Bone marrow (tissue), 2 donors: ENCODE measurements around the gene AKAP6.
"Not testable (repeated sequence)": the region's sequence is repeated elsewhere in the genome, so short reads cannot be mapped to it uniquely, and the experiment has no call there.

Experiments
- DNase-seq, 2 donors: peaks; one replicate each; lab custom pipeline; 2025; lab: John Stamatoyannopoulos, UW

Gene AKAP6

GRCh38 chr14:32443890-32444661 lies 115.0 kb downstream of the AKAP6 start:
- no peak for DNase-seq

GRCh38 chr14:32447371-32447770 lies 118.3 kb downstream of the AKAP6 start:
- DNase-seq = no peak

- DNase-seq = no peak
These were observed 120.5 kb downstream of the AKAP6 start for GRCh38 chr14:32449648-32450047.

DNA sequence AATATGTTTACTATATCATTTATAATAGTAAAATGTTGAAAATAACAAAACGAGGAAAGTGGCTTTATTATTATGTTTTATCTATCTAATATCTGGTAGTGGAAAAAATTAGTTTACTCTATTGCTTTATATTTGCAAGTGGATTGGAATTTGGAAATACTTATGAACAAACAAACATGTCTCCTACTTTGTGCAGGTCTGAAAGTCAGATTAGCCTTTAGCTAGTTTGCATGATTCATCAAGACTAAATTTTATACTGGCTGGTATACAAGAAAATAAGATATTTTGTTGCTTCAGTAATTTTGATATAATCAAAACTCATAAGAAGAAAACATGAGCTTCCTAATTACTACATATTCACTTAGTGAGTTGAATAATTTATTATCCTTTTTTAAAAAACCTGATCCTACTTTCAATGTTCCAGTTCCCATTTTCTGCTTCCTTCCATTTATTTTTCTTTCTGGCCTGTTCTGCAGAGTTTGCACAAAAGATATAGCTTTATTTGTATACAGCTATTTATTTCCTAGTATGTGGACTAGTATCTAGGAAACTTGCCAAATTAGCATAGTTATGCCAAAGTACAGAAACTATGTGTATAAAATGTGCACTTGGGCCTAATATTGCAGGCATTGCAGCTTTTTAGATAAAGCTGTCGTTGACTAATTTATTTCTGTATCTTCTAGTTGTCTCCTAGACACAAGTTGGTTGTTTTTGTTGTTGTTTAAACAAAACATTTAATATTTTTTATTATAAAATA lies 122.0 kb downstream of the AKAP6 start:
- no peak for DNase-seq

DNA sequence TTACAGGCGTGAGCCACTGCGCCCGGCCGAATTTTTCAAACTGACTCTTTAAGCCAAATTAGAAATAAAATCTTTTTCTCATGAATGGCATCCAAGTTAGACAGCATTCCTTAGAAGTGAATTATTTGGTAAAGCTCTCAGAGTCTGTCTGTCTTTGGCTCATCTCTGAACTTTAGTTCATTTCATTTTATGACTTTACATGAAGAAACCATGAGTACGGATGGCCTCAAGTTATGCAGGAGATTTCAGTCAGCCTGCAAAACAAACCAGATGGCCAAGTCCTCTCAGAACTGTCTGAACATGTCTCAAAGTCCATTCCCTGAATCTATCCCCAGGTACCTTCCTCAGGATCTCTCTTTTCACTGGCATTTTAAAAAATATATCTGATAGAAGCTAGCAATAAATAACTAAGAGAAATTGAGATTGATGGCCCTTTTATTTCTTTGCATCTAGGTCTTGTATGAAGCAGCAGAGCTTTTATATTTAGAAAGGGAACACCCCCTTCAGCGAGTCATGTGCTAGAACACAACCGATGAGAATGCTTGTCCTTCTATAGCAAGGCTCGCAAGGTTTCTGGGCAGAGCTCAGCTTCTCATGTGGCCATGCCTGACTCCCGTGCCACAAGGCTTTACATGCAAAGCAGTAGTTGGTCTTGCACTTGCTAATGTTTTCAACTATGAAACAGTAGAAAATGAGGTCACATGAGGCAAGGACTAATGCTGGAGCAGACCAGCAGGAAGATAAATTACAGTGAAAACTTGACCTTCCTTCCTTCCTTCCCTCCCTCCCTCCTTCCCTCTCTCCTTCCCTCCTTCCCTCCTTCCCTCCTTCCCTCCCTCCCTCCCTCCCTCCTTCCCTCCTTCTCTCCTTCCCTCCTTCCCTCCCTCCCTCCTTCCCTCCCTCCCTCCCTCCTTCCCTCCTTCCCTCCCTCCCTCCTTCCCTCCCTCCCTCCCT lies 125.0 kb downstream of the AKAP6 start:
- DNase-seq = no peak

DNA sequence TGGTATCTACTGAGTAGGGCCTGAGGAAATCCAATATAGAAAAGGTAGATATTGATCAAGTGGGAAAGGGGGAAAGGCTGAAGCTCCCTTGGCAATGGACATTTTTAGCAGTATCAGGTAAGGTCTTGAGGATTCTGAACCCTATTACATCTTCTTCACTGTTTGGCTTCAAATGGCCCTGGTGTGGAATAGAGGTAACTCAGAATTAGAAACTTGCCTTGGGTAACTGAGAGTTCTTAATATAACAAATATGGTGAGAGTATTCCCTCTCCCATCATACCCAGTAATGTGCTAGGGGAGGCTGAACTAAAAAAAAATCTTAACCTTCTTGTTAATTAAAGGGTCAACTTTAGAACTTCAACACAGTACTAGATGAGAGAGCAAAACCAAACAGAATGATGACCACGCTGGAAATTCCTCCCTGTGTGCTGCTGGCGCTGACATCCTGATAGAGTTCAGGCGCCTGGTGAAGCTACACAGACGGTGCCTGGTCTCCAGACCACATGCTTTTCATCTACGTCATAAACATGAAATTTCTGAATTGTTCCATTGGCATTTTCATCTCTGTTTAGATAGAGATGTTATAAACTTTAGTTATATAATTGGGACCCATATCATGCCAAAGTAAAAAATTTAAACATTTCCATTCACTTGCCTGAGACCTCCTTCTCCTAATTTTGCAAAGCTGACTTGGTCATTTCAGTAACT lies 128.3 kb downstream of the AKAP6 start:
- DNase-seq = no peak

- DNase-seq = no peak
These were observed 129.6 kb downstream of the AKAP6 start for GRCh38 chr14:32458720-32459119.

DNA sequence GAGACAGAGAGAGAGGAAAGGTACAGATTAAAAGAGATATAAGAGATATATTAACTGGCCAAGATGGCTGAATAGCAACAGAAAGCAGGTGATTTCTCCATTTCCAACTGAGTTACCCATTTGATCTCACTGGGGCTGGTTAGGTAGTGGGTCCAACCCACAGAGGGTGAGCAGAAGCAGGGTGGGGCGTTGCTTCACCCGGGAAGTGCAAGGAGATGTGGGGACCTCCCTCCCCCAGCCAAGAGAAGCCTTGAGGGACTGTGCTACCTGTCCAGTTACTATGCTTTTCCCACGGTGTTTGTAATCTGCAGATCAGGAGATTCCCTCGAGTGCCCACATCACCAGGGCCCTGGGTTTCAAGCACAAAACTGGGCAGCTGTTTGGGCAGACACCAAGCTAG lies 131.2 kb downstream of the AKAP6 start:
- no peak for DNase-seq

DNA sequence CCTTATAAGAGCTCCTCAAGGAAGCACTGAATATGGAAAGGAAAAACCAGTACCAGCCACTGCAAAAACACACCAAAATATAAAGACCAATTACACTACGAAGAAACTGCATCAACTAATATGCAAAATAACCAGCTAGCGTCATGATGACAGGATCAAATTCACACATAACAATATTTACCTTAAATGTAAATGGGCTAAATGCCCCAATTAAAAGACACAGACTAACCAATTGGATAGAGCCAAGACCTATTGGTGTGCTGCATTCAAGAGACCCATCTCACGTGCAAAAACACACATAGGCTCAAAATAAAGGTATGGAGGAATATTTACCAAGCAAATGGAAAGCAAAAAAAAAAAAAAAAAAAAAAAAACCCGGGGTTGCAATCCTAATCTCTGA lies 133.5 kb downstream of the AKAP6 start:
- not testable (repeated sequence) for DNase-seq

DNA sequence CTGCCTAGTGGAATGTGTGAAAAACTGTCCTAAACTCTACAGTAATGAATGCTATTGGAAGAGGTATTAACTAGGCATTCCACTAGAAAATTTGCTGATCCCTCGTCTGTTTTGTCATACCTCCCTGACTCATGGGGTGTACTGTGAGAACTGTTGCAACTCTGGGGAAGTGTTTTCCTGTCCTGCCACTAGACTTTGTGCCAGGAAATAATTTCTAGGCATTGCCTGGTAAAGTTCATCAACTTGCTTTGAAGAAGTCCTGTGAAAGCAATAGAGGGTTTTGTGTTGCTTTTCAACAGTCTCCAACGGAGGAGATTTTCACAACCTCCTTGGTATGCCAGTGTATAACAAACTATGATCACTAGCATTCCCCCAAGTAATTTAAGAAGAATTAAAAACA lies 139.9 kb downstream of the AKAP6 start:
- DNase-seq = no peak

- DNase-seq = peak in 1 of 2 donors; percentile 0
These were observed 140.5 kb downstream of the AKAP6 start for GRCh38 chr14:32469388-32470160.

- no peak for DNase-seq
These were observed 141.1 kb downstream of the AKAP6 start for GRCh38 chr14:32470161-32470715.

DNA sequence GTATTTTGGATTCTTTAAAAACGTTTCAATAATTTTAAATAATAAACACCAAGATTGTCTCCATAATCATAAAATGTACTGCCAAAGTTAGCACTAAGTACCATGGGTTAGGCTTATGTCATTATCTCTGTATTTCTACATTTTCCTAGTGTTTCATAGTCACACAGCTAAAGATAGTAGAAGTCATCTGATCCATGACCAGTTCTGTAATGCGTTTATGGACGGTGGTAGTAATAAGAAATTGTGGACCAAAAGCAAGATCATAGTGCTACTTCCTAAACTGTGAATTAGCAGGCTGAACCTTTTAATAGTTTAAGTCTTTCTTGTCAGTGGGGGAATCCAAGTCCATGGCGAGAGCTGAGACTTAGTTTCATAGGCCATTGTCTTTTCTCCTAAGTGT lies 142.1 kb downstream of the AKAP6 start:
- no peak for DNase-seq

GRCh38 chr14:32472076-32472475 lies 143.0 kb downstream of the AKAP6 start:
- DNase-seq = no peak

DNA sequence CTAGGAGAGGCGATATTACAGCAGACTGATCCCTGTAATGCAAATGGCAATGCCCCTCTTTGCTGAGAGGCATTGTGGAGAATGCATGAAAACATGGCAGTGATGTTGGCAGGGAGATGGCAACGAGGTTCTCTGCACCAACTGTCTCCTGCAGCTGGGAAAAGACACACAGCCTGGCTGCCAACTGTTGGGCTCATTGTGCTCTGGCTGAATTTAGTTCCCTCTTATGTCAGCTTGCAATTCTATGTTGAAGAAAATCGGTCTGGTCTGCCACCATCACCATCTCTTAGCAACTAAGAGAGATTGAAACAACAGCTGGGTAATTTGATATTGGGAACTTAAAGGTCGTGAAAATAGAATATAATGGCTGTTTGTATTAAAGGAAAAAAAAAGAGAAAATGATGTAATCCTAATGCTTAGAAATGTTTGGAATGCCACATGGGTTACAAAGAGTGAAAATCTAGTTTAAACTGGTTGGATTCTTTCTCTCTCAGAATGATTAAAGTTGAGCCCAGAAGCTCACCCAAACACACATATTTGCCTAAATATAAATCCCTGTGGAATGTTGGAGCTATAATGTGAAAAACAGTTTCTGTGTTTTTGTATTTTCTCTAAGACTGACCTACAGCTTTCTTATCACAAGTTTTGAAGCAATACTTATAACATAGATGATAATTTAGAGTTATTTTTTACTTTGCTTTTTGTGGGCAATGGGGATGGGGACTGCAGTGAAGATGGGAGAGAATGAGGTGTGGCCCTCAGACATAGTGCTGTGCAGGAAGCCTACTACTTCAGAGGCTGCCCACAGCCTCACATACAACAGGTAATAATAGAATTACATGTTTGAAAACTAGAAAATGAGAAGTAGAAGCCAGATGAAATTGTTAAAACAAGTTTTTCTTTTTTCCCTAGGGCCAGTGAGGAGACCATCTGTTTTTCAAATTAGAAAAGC lies 143.7 kb downstream of the AKAP6 start:
- no peak for DNase-seq

- no peak for DNase-seq
These were observed 144.4 kb downstream of the AKAP6 start for GRCh38 chr14:32473464-32473855.

DNA sequence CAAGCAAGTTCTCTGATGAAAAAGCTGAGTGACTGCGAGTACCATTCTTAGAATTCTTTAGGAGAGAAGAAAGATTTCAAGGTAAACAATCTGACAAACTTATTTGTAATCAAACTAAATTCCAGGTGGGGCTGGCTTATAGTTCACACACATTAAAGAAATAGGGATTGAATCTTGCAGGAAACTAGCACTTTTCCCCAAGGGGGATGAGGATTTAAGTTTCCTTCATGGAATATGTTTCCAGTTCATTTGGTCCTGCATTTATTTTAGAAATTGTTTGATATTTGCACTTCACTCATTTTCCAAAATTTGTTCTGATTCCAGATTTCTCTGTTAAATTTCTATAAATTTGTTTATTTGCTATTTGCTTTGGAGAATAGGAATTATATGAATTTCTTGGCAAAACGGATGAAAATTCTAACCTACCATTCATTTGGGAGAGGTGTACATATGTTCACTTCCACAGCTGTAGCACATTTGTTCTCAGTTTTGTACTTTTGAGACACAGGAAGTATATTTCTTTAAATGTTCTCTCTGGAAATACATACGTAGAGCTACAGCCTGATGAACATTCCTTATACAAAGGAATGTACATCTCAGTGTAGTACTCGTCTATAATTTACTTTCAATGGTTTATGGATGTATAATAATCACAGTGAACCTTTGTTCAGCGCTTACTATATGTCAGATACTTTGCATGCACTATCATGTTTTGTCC lies 145.5 kb downstream of the AKAP6 start:
- DNase-seq = no peak

DNA sequence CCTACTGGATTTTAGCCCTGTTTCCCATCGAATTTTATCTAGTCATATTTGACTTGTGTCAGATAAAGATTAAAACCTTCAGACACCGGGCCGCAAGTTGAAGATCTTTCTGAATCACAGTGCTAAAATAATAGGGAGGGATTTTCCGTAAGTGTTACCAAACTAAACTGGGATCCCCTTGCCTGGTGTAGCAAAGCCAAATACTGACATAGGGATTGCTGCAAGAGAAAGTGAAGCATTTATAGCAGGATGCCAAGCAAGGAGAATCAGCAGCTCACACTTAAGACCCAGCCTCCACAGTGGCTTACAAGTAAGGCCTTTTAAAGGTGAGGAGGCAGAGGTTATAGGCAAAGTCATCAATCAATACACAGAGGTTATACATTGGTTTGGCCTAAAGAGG lies 147.4 kb downstream of the AKAP6 start:
- DNase-seq = no peak

- no peak for DNase-seq
These were observed 148.3 kb downstream of the AKAP6 start for GRCh38 chr14:32477396-32477795.
